Neural cell (in vitro differentiated cells): ENCODE data around the gene HK1. TPM values are rescaled to one million over a fixed set of nuclear protein-coding genes. Genes with fewer than 3 reads are reported as not detected.

Source experiments
- H2AFZ ChIP-seq: fragments of 200-600, 300-800 bp; sonication (generic), shearing (Covaris generic); 2 replicates; pipeline ENCODE4 v1.6.0; 2014; ENCODE audit warnings: low read depth, mild to moderate bottlenecking, antibody characterized with exemption, low read length, moderate library complexity
- H3F3A ChIP-seq: fragments of 200-600 bp; shearing (Covaris generic); 2 replicates; pipeline ENCODE4 v1.6.1; 2016; ENCODE audit warnings: mild to moderate bottlenecking, moderate library complexity, mixed read lengths, antibody characterized with exemption, low read length; ENCODE audit not compliant: insufficient read depth, poor library complexity, severe bottlenecking
- H3K27ac ChIP-seq: fragments of 200-600, 300-800 bp; sonication (generic), shearing (Covaris generic); 2 replicates; pipeline ENCODE4 v1.5.1; 2014; ENCODE audit warnings: mild to moderate bottlenecking, low read length, moderate library complexity
- H3K27me3 ChIP-seq: fragments of 300-800, 200-600 bp; sonication (generic), shearing (Covaris generic); 2 replicates; pipeline ENCODE4 v1.6.0; 2014; ENCODE audit warnings: mild to moderate bottlenecking, low read depth, low read length, moderate library complexity; ENCODE audit not compliant: insufficient read depth
- H3K36me3 ChIP-seq: fragments of 300-800, 200-600 bp; sonication (generic), shearing (Covaris generic); 2 replicates; pipeline ENCODE4 v1.5.1; 2014; ENCODE audit warnings: mild to moderate bottlenecking, antibody characterized with exemption, low read length, moderate library complexity; ENCODE audit not compliant: insufficient read depth
- H3K4me2 ChIP-seq: fragments of 300-800, 200-600 bp; sonication (generic), shearing (Covaris generic); 2 replicates; pipeline ENCODE4 v1.6.0; 2014; ENCODE audit warnings: mild to moderate bottlenecking, low read length
- H3K4me3 ChIP-seq: fragments of 300-800, 200-600 bp; sonication (generic), shearing (Covaris generic); 2 replicates; pipeline ENCODE4 v1.5.1; 2014; ENCODE audit warnings: mild to moderate bottlenecking, low read length, moderate library complexity
- H3K79me2 ChIP-seq: fragments of 200-600 bp; shearing (Covaris generic); replicated peaks from 2 replicates; pipeline ENCODE4 v1.6.0; 2014; ENCODE audit warnings: mild to moderate bottlenecking, low read length, moderate library complexity; ENCODE audit not compliant: insufficient read depth
- H3K9ac ChIP-seq: fragments of 300-800, 200-600 bp; sonication (generic), shearing (Covaris generic); 2 replicates; pipeline ENCODE4 v1.6.1; 2016; ENCODE audit warnings: mild to moderate bottlenecking, low read length, mixed read lengths
- H3K9me2 ChIP-seq: fragments of 200-600 bp; shearing (Covaris generic); 2 replicates; pipeline ENCODE4 v1.6.1; 2016; ENCODE audit warnings: mild to moderate bottlenecking, low read length, mixed read lengths; ENCODE audit not compliant: insufficient read depth
- H3K9me3 ChIP-seq: fragments of 200-600, 300-800 bp; sonication (generic), shearing (Covaris generic); 2 replicates; pipeline ENCODE4 v1.6.1; 2016; ENCODE audit warnings: mild to moderate bottlenecking, mixed run types, low read length, moderate library complexity, mixed read lengths
- H4K20me1 ChIP-seq: fragments of 200-600 bp; shearing (Covaris generic); 2 replicates; pipeline ENCODE4 v1.6.1; 2016; ENCODE audit warnings: mild to moderate bottlenecking, mixed run types; ENCODE audit not compliant: insufficient read depth
- CTCF ChIP-seq: fragments of 450-650 bp; IDR thresholded peaks from 2 replicates; pipeline ENCODE4 v1.5.1; 2014; ENCODE audit warnings: antibody characterized with exemption, mild to moderate bottlenecking, moderate library complexity; ENCODE audit not compliant: poor library complexity, severe bottlenecking
- EP300 ChIP-seq: fragments of 450-650 bp; conservative IDR thresholded peaks from 2 replicates; pipeline ENCODE4 v1.6.1; 2014; ENCODE audit warnings: antibody characterized with exemption, mild to moderate bottlenecking, moderate library complexity; ENCODE audit not compliant: poor library complexity, severe bottlenecking
- EZH2 ChIP-seq: fragments of 200-600, 300-800 bp; shearing (Covaris generic), sonication (generic); IDR thresholded peaks from 2 replicates; pipeline ENCODE4 v1.6.1; 2014; ENCODE audit warnings: antibody characterized with exemption, low read length, borderline replicate concordance, mild to moderate bottlenecking; ENCODE audit not compliant: insufficient read depth, poor library complexity, severe bottlenecking
- MXI1 ChIP-seq: fragments of 450-650 bp; conservative IDR thresholded peaks from 2 replicates; pipeline ENCODE4 v1.6.1; 2014; ENCODE audit warnings: antibody characterized with exemption, mild to moderate bottlenecking; ENCODE audit not compliant: poor library complexity, severe bottlenecking
- POLR2AphosphoS5 ChIP-seq: IDR thresholded peaks from 2 replicates; pipeline ENCODE4 v1.6.1; 2012
- RAD21 ChIP-seq: fragments of 450-650 bp; conservative IDR thresholded peaks from 2 replicates; pipeline ENCODE4 v1.6.1; 2014; ENCODE audit warnings: antibody characterized with exemption, mild to moderate bottlenecking, moderate library complexity
- REST ChIP-seq: IDR thresholded peaks from 2 replicates; pipeline ENCODE4 v1.6.1; 2012; ENCODE audit warnings: borderline replicate concordance
- SMC3 ChIP-seq: fragments of 450-650 bp; conservative IDR thresholded peaks from 2 replicates; pipeline ENCODE4 v1.6.1; 2014; ENCODE audit warnings: antibody characterized with exemption, mild to moderate bottlenecking, moderate library complexity; ENCODE audit not compliant: poor library complexity
- TAF1 ChIP-seq: IDR thresholded peaks from 2 replicates; pipeline ENCODE4 v1.6.1; 2012; ENCODE audit warnings: low read depth
- polyA plus RNA-seq: library from polyadenylated mRNA; depleted of rRNA; stranded (reverse); fragments of >200 nt; gene quantifications from 2 replicates; pipeline ENCODE4 v1.2.3, GENCODE V29; 2014

Gene HK1
- polyA plus RNA-seq, 1 donor from 2014 or later = 60.5 TPM

- Histone ChIP-seq H3K27ac (no peak overlapping the region), H3K79me2 (no peaks in the 10 kb centered on the region), H3K9me2 (no peaks in the 10 kb centered on the region), H3K9me3 (no peaks in the 10 kb centered on the region), H3K4me3 (no peak overlapping the region), H2AFZ (no peak overlapping the region), H3F3A (no peaks in the 10 kb centered on the region), H4K20me1 (no peaks in the 10 kb centered on the region), H3K27me3 (no peaks in the 10 kb centered on the region), H3K36me3 (peaks cover 6% of the 10 kb centered on the region), H3K4me2 (no peak overlapping the region), H3K9ac (no peak overlapping the region)
- no peak for TF ChIP-seq TAF1
- TF ChIP-seq REST = no peak
- no peak for TF ChIP-seq EP300
- TF ChIP-seq POLR2AphosphoS5 = no peak
- no peak for TF ChIP-seq CTCF
- TF ChIP-seq EZH2 = no peak
- no peak for TF ChIP-seq RAD21
- TF ChIP-seq MXI1 = no peak
- no peak for TF ChIP-seq SMC3
Measured at GRCh38 chr10:69374931-69375306, 96.6 kb downstream of the HK1 start.

DNA sequence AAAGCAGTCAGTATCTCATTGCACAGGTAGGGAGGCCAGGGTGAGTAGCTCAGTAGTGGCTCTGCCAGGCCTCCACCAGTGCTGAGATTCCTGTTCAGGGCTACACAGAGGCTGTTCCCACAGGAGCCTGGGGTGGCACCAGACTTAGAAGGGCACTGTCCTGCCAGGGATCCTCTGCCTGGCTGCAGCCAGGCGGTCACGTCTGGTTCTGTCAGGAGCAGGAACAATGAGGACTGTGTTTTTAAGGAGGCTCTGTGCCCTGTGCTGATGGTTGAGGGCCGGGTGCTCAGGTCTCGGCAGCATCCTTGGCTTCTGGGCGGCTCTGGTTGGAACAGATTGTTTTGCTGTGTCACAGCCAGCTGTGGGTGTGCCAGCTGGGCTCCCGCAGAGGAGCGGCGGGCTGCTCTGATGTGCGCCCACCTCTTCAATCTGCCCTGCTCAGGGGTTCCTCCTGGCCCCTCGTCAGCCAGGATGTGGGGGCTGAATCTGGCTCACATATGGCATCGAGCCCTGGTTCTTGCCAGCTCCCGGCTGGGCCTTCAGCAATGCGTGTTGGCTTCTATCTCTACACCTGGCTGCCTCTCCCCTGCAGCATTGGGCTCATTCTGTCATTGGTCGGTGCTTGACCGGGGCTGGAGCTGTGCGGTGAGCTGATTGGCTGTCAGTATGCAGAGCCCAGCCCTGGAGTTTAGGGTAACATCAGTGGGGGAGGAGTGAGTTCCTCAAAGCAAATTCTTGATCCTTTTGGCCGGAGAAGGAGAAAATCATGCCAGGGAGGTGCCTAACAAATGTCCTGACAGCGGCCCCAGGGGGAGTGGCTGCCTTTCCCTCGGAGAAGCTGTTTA lies 97.2 kb downstream of the HK1 start:
- Histone ChIP-seq H3K9me2 (no peaks in the 10 kb centered on the region), H3K27me3 (no peaks in the 10 kb centered on the region), H4K20me1 (no peaks in the 10 kb centered on the region), H3K9ac (no peak overlapping the region), H3F3A (no peaks in the 10 kb centered on the region), H3K36me3 (peaks cover 10% of the 10 kb centered on the region), H3K79me2 (no peaks in the 10 kb centered on the region), H2AFZ (no peak overlapping the region), H3K9me3 (no peaks in the 10 kb centered on the region), H3K27ac (no peak overlapping the region), H3K4me3 (no peak overlapping the region), H3K4me2 (no peak overlapping the region)
- TF ChIP-seq TAF1 = no peak
- TF ChIP-seq MXI1 = no peak
- TF ChIP-seq EP300 = no peak
